HepG2 (cell line): ENCODE results near the gene CYB5A. TPM values are rescaled to one million over a fixed set of nuclear protein-coding genes. Genes with fewer than 3 reads are reported as not detected.

ENCODE experiments used
- ATAC-seq: fragments of 200-7000 bp; cut with Tn5 transposase; 3 replicates; pipeline ENCODE4 v1.9.1; 2020; ENCODE audit warnings: mild to moderate bottlenecking, moderate library complexity
- BruUV-seq: library from RNA; stranded (reverse); fragments of 400-500 nt; replicated peaks from 2 replicates; lab custom pipeline; 2021; lab: Mats Ljungman, UMichigan
- CTCF ChIA-PET: fragments of 300-600 bp; formaldehyde crosslinking; extraction: SDS; loops from one replicate; lab custom pipeline; 2021; ENCODE audit warnings: low total read pairs, inconsistent platforms, low intra/inter-chr PET ratio; lab: Yijun Ruan, JAX
- POLR2A ChIA-PET: fragments of 350-600 bp; sonication (Branson Sonifier 250); formaldehyde crosslinking; loops from one replicate; lab custom pipeline; 2020; ENCODE audit warnings: antibody characterized with exemption, inconsistent platforms; lab: Yijun Ruan, JAX
- DNase-seq: peaks from one replicate; pipeline ENCODE4 v3.0.0-alpha.2; 2015; ENCODE audit warnings: low spot score
- FAIRE-seq: peaks from 3 replicates; lab custom pipeline; 2011; peaks lifted over from hg19 to GRCh38; lab: Jason Lieb, UNC
- H2AFZ ChIP-seq: one replicate; pipeline ENCODE4 v1.6.1; 2011; ENCODE audit warnings: low read length, inconsistent platforms
- H3K27ac ChIP-seq: fragments of 300-600 bp; 3 replicates; pipeline ENCODE4 v1.8.0; 2011; ENCODE audit warnings: mixed run types, mild to moderate bottlenecking, mixed read lengths, low read length, inconsistent platforms; ENCODE audit not compliant: insufficient read depth; ENCODE audit errors: extremely low read length
- H3K27me3 ChIP-seq, 2 experiments: fragments of 200-600 bp in 1 of 2; 2 replicates in 1 of 2; 3 replicates in 1 of 2; pipeline versions ENCODE4 v1.6.0 to v1.8.0; 2011; ENCODE audit warnings: low read length in 2 of 2, mild to moderate bottlenecking in 2 of 2, moderate library complexity in 2 of 2, inconsistent platforms in 1 of 2; ENCODE audit not compliant: insufficient read depth in 2 of 2, control insufficient read depth in 1 of 2
- H3K36me3 ChIP-seq, 2 experiments: fragments of 200-600 bp in 1 of 2; replicated peaks in 1 of 2; 2 replicates in 1 of 2; 3 replicates in 1 of 2; pipeline versions ENCODE4 v1.5.1 to v1.8.0; 2011; ENCODE audit warnings: low read length in 2 of 2, inconsistent platforms in 1 of 2; ENCODE audit not compliant: insufficient read depth in 2 of 2, control insufficient read depth in 1 of 2
- H3K4me1 ChIP-seq: 2 replicates; pipeline ENCODE4 v1.5.1; 2012; ENCODE audit warnings: low read length, inconsistent platforms; ENCODE audit not compliant: insufficient read depth
- H3K4me2 ChIP-seq: 2 replicates; pipeline ENCODE4 v1.6.0; 2011; ENCODE audit warnings: low read depth, low read length, inconsistent platforms
- H3K4me3 ChIP-seq, 3 experiments: fragments of 200-600 bp in 1 of 3; sonication (generic), shearing (Covaris generic) in 1 of 3; replicated peaks in 1 of 3; 2 replicates each; pipeline ENCODE4 v1.5.1; 2011 to 2016; ENCODE audit warnings: low read length in 3 of 3, inconsistent platforms in 2 of 3, low read depth in 2 of 3, mild to moderate bottlenecking in 2 of 3, control low read depth in 1 of 3, mixed read lengths in 1 of 3; ENCODE audit not compliant: insufficient read depth in 1 of 3
- H3K79me2 ChIP-seq: one replicate; pipeline ENCODE4 v1.6.1; 2011; ENCODE audit warnings: low read length, inconsistent platforms; ENCODE audit not compliant: insufficient read depth
- H3K9ac ChIP-seq: 2 replicates; pipeline ENCODE4 v1.6.0; 2011; ENCODE audit warnings: mild to moderate bottlenecking, low read depth, low read length, inconsistent platforms; ENCODE audit not compliant: insufficient read depth
- H3K9me3 ChIP-seq: 2 replicates; pipeline ENCODE4 v1.5.1; 2012; ENCODE audit warnings: mild to moderate bottlenecking, low read length
- H4K20me1 ChIP-seq: 2 replicates; pipeline ENCODE4 v1.6.0; 2011; ENCODE audit warnings: inconsistent platforms, mild to moderate bottlenecking, low read length, moderate library complexity; ENCODE audit not compliant: insufficient read depth
- ETV6 ChIP-seq: sonication (generic); formaldehyde crosslinking; conservative IDR thresholded peaks from 2 replicates; pipeline ENCODE4 v1.4.0; 2020; ENCODE audit warnings: missing genetic modification reagents
- HOXD1 ChIP-seq: sonication (generic); formaldehyde crosslinking; IDR thresholded peaks from 2 replicates; pipeline ENCODE4 v1.5.0; 2020; ENCODE audit warnings: missing genetic modification reagents
- KAT7 ChIP-seq: IDR thresholded peaks from 2 replicates; pipeline ENCODE4 v1.6.1; 2018; ENCODE audit warnings: borderline replicate concordance, missing compliant biosample characterization
- MAF1 ChIP-seq: sonication (generic); formaldehyde crosslinking; IDR thresholded peaks from 2 replicates; pipeline ENCODE4 v1.5.0; 2020; ENCODE audit warnings: missing genetic modification reagents, borderline replicate concordance
- MXD4 ChIP-seq: IDR thresholded peaks from 2 replicates; pipeline ENCODE4 v1.6.1; 2016; ENCODE audit warnings: mild to moderate bottlenecking, missing biosample characterization, missing genetic modification reagents
- ZBTB33 ChIP-seq: sonication (generic); formaldehyde crosslinking; IDR thresholded peaks from 2 replicates; pipeline ENCODE4 v1.4.0; 2020; ENCODE audit warnings: missing genetic modification reagents
- ZBTB38 ChIP-seq: sonication (generic); formaldehyde crosslinking; IDR thresholded peaks from 2 replicates; pipeline ENCODE4 v1.5.1; 2020; ENCODE audit warnings: mild to moderate bottlenecking, missing genetic modification reagents
- ZFP1 ChIP-seq: IDR thresholded peaks from 2 replicates; pipeline ENCODE4 v1.6.1; 2016
- WGBS: methylation state at CpG from one replicate; pipeline ENCODE4 v1.1.6; 2017; ENCODE audit warnings: low lambda C conversion rate; 5-methylcytosine and 5-hydroxymethylcytosine counted together
- in situ Hi-C: cut with HindIII; loops from 2 replicates; pipeline ENCODE4 v1.10.0; 2017; ENCODE audit warnings: low pct_unique_long_range_greater_than_20kb; ENCODE audit not compliant: extremely low pct_ligation_motif_present
- intact Hi-C: fragments of 100-400 bp; cut with micrococcal nuclease; formaldehyde crosslinking; loops from one replicate; pipeline ENCODE4 v1.10.0; 2022; ENCODE audit not compliant: unreplicated experiment
- polyA plus RNA-seq, 8 experiments: library from polyadenylated mRNA; depleted of rRNA in 3 of 8; stranded (reverse) in 7 of 8; unstranded in 1 of 8; fragments of >200 nt; fragmentation: Illumina TruSeq in 4 of 8; extraction: Trizol in 4 of 8; gene quantifications; 2 replicates each; pipeline versions ENCODE4 v1.2.1 to v1.2.3, GENCODE V29; 2011 to 2016; ENCODE audit warnings: low read depth in 4 of 8, missing spikeins in 1 of 8, mixed read lengths in 1 of 8; ENCODE audit not compliant: insufficient read depth in 1 of 8
- total RNA-seq, 5 experiments: library from RNA; depleted of rRNA; stranded (reverse); fragments of >200 nt; fragmentation: Illumina TruSeq; extraction: Trizol; gene quantifications; 2 replicates each; pipeline ENCODE4 v1.2.3, GENCODE V29; 2016; ENCODE audit warnings: low read depth in 1 of 5

Gene CYB5A
- total and polyA plus RNA-seq, 2 of the 13 experiments (the other 11 are each of a cell fraction or from before 2014, with no cell fraction given) = 215 to 356 TPM

- Histone ChIP-seq H3K27ac (no peak overlapping the region), H3K9me3 (no peaks in the 10 kb centered on the region), H3K27me3 (no peaks in the 10 kb centered on the region), H3K4me1 (peaks cover 80% of the 10 kb centered on the region), H2AFZ (no peak overlapping the region), H4K20me1 (no peaks in the 10 kb centered on the region), H3K79me2 (no peaks in the 10 kb centered on the region), H3K4me2 (no peak overlapping the region), H3K9ac (no peak overlapping the region), H3K4me3 (no peak overlapping the region), H3K36me3 (no peaks in the 10 kb centered on the region)
- CTCF ChIA-PET = no interaction called here
- BruUV-seq = no TSS peak
- intact Hi-C loops (loop anchor here (5.0 kb wide), 1 partner anchor 37 kb away; no protein-coding TSS in a partner anchor), in situ Hi-C loops (no loop called here)
- WGBS = 96% methylated on average over 10 of the region's 10 CpGs
- no peak for TF ChIP-seq MXD4
- peak; percentile 42; the same call in 1 of the 2 replicates for TF ChIP-seq ZBTB38 (CRISPR knock-in tag)
- POLR2A ChIA-PET = no interaction called here
- no peak for FAIRE-seq
- ATAC-seq = no peak
- DNase-seq = no peak
Measured at GRCh38 chr18:74229891-74230290, 61.9 kb downstream of the CYB5A start.

- CTCF ChIA-PET = no interaction called here
- Histone ChIP-seq H3K9me3 (no peaks in the 10 kb centered on the region), H3K27ac (no peak overlapping the region), H3K79me2 (no peaks in the 10 kb centered on the region), H4K20me1 (no peaks in the 10 kb centered on the region), H2AFZ (no peak overlapping the region), H3K4me3 (no peak overlapping the region), H3K4me1 (peaks cover 74% of the 10 kb centered on the region), H3K36me3 (no peaks in the 10 kb centered on the region), H3K4me2 (no peak overlapping the region), H3K27me3 (no peaks in the 10 kb centered on the region), H3K9ac (no peak overlapping the region)
- no TSS peak for BruUV-seq
- no peak for DNase-seq
- POLR2A ChIA-PET = no interaction called here
- in situ Hi-C loops (no loop called here), intact Hi-C loops (no loop called here)
- 94% methylated on average over 3 of the region's 3 CpGs for WGBS
- FAIRE-seq = no peak
- TF ChIP-seq MAF1 (CRISPR knock-in tag) (no peak), ZFP1 (no peak), KAT7 (CRISPR knock-in tag) (no peak), HOXD1 (CRISPR knock-in tag) (no peak), ETV6 (CRISPR knock-in tag) (no peak), ZBTB38 (CRISPR knock-in tag) (0 out of 2 replicates have a peak, but pooled peaks have one; percentile 18), ZBTB33 (CRISPR knock-in tag) (peak; percentile 39; the same call in 1 of the 2 replicates)
- ATAC-seq = no peak
Measured at GRCh38 chr18:74229005-74229404, 62.8 kb downstream of the CYB5A start.
